DMS53 treated with DMSO at 0.1 percent for 48 hours (cell line): ENCODE results near the gene PLEKHG3.
"Not testable (repeated sequence)": the region's sequence is repeated elsewhere in the genome, so short reads cannot be mapped to it uniquely, and the experiment has no call there.

Experiments used
- DNase-seq: peaks from one replicate; lab custom pipeline; 2025; ENCODE audit not compliant: unreplicated experiment; lab: John Stamatoyannopoulos, UW

The PLEKHG3 gene

GRCh38 chr14:64686282-64686615 is 18.0 kb upstream of the PLEKHG3 start:
- DNase-seq = no peak

- DNase-seq = no peak
Measured at GRCh38 chr14:64688031-64688430, 16.2 kb upstream of the PLEKHG3 start.

DNA sequence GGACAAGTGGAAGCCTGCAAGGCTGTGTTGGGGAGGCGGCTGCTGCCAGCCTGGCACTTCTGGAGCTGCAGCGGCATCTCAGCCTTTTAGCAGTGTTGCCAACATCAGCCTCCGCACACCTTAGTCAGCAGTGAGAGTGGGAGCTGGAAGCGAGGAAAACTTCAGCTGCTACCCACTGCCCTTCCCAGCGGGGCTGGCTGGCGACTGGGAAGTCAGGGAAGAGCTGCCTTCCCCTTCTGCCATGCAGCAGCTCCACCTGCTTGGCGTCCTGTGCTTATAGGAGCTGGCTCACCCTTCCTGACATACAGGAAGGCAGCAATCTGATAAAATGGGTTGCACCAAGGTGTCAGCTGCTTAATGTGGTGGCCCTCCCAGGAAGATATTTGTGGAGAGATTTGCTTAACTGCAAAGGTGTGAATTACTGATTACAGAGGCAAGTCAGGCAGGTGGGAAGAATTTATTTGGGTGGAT is 15.4 kb upstream of the PLEKHG3 start:
- DNase-seq = no peak

DNA sequence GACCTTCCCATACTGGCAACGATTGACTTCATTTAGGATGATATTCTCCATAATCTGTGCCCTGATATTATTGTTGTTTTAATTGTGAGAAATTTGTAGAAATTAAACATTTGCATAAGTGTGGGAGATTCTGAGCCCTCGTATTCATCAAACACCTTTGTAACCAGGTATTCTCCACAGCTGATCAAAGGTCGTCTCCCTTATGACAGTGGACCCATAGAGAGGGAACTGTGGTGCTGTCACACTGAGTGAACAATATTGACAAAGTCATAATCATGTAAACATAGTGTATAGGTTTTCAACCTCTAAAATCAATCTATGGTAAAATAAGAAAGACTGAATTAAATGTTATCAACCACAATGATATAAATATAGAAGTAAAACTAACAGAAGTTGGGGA is 14.9 kb upstream of the PLEKHG3 start:
- DNase-seq = no peak

DNA sequence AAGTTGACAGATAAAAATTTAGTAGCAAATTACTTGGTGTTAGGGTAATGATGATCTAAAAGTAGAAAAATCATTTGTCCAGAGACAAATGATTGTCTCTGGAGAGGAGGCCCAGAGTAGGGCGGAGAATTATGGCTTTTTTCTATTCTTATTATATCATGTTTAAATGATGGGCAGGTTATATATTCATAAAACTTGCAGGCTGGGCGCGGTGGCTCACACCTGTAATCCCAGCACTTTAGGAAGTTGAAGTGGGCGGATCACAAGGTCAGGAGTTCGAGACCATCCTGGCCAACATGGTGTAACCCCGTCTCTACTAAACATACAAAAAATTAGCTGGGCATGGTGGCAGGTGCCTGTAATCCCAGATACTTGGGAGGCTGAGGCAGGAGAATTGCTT is 13.6 kb upstream of the PLEKHG3 start:
- not testable (repeated sequence) for DNase-seq

DNA sequence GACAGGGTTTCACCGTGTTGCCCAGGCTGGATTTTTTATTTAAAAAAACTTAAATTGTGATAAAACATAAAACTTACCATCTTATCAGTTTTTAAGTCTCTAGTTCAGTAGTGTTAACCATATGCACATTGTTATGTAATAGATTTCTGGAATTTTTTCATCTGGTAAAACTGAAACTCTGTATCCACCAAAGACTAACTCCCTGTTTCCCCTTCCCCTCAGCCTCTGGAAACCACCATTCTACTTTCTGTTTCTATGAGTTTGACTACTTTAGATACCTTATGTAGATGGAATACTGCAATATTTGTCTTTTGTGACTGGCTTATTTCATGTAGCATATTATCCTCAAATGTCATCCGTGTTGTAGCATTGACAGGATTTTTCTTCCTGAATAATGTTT is 12.8 kb upstream of the PLEKHG3 start:
- DNase-seq = no peak

DNA sequence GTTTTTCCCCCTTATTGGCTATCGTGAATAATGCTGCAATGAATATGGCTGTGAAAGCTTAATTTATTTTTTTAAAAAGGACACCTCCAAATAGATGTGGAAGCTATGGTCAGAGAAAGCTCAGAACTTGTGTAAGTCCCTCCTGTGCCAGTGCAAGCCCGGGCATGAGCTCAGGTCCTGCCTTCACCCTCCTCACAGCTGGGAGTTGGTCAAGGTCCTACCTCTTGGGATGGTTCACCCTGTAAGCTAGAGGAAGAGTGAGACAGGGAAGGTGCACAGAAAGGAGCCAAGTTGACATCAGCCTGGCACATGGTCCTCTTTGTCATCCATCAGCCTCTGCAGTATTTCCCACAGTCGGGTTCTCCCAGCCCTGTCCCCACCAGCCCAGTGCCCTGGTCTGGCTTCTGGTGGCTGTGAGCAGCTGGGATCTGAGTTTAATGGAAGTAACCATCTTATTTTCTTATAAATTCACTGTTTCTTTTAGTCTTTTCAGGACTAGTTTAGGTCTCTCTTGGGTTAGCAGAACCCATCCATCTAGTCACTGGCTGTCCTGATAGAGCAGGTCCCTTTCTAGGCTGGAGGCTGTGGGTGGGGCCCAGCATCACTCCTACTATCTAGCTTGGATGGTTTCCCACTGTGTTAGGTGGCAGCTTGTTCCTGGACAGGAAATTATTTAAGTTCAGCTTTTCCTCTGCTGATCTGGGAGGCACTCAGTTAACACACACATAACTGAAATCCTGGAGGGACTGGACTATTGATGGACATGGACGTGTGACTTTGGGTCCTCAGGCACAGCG is 11.8 kb upstream of the PLEKHG3 start:
- DNase-seq = no peak

- no peak for DNase-seq
Measured at GRCh38 chr14:64692986-64693809, 11.0 kb upstream of the PLEKHG3 start.

- no peak for DNase-seq
Measured at GRCh38 chr14:64693810-64694165, 10.4 kb upstream of the PLEKHG3 start.

GRCh38 chr14:64695071-64695470 is 9.2 kb upstream of the PLEKHG3 start:
- no peak for DNase-seq

- DNase-seq = no peak
Measured at GRCh38 chr14:64696355-64696857, 7.8 kb upstream of the PLEKHG3 start.

DNA sequence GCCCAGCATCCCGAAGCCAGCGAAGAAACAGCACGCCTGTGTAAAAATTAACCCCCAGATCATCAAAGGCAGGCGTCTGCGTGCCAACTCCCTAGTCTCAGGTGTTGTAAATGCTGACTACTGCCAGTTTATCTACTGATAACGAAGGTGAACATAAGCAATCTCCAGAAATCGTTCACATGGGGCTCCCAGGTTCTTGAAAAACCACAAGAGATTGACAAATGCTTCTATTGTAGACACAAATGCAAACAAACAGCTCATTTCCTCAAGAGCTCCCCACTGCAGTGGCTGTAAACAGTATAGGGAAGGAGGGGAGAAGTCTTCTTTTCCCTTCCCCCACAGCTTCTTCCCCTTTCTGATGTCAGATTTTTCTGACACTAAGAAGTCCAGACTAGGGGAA is 5.3 kb upstream of the PLEKHG3 start:
- peak; percentile 25 for DNase-seq

- DNase-seq = no peak
Measured at GRCh38 chr14:64700290-64700689, 3.9 kb upstream of the PLEKHG3 start.

DNA sequence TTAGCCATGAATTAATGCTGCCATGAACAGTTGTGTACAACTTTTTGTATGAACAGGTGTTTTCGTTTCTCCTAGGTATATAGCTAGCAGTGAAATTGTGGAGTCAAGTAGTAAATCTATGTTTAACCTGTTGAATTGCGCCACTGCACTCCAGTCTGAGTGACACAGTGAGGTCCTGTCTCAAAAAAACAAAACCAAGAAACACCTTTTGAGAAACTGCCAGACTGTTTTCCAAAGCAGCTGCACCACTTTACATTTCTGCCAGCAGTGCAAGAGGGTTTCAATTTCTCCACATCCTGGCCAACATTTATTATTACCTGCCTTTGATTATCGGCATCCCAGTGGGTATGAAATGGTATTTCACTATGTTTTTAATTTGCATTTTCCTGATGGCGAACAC is 3.3 kb upstream of the PLEKHG3 start:
- no peak for DNase-seq

GRCh38 chr14:64701660-64702059 is 2.6 kb upstream of the PLEKHG3 start:
- DNase-seq = no peak

DNA sequence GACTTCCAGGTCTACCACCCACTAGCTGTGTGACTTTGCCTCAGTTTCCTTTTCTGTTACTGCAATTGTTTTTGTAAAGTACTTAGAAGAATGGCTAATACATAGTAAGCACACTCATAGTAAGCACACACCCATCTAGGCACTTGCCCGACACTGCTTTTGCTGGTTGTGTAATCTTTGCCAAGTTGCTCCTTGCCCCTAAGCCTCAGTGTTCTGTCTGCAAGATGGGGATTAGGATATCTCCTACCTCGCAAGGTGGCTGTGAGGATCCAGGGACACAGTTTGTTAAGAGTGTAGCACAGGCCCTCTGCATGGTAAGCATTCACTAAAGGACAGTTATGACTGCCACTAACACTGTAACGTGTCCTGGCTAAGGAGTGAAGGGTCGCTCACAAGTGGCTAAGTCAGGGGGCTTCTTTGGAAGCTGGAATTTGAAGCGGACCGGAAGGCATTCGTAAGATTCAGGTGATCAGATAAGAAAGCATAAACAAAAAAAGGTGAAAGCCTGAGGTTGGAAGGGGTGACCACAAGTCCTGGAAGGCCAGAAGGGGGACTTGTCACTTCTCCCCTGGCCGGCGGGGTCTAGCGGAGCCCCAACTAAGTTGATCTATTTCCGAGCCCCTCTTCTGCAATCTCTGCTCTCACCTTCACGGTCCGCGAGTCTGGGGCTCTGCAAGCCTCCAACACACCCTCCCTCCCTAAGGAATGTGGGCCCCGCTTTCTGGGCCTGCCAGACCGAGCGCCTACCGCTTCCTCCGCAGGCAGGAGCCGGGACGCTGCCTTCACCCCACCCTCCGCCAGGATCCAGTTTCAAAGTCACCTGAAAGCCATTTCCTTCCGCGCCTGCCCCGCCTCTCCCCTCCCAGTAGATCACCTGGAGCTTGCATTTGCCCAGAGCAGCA is 1.5 kb upstream of the PLEKHG3 start:
- DNase-seq = peak; percentile 50

GRCh38 chr14:64703395-64704142 is 655 bp upstream of the PLEKHG3 start:
- no peak for DNase-seq

DNA sequence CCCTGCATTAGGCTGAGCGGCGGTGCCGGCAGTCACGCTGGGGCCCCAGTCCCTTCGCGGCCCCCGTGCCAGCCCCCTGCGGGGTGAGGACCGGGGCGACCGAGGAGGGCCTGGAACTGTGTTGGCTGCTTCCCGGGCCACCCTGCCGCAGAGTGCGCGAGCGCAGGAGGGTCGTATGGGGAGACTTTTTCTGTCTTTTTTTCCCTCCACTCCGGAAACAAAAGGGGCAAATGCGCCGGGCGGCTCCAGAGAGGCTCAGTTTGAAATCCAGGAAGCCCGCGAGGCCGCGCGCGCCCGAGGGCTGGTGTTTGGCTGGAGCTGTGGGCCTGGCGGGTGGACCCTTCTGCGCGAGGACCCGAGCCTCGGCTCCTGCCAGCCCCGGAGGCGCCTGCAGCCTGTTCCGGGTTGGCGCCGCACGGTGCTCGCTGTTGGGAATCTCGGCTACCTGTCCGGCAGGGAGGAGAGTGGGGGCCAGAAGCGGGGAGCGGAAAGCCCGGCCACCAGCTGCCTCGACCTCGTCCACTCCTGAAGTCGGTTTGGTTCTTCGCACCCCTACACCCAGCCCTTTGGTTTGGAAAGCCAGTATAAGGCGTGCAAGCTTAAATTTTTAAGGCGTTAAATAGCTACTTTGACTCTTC is 638 bp downstream of the PLEKHG3 start:
- no peak for DNase-seq

DNA sequence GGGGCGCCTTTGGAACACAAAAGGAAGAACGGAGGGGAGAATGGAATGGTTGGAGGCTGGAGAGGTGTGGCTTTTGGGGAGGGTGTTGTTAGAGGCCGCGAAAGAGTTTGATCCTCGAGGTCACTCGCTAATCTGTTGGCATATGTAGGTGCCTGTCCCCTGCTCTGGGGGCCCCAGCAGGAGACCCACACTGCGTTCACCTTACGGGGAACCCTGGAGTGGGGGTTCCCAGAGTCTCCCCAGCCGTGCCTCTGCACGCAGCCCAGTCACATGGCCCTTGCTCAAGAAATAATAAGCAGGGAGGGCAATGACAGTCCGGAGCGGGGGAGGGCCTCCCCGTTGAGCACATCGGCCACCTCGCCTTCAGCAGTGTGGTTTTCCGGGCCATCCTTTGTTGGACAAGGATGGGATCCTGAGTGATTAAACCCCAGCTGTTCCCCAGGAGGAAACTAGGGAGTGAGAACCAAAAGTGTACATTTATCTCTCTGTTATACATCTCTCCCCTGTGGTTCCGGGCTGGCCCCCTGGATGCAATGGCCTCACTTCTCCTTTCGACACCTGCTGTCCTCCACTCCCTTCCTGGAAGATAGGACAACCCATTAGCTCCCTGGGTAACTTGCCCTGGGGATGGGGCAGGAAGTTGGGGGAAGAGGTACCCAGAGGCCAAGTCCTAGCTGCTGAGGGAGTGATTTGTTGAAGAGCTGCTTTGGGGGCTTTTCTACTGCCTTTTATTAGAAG is 1.3 kb downstream of the PLEKHG3 start:
- no peak for DNase-seq
